Right cardiac atrium (tissue), 5 donors: Measurements from ENCODE around the gene C5AR1. TPM values are rescaled to one million over a fixed set of nuclear protein-coding genes. Genes with fewer than 3 reads are reported as not detected.
"Not testable (repeated sequence)": the region's sequence is repeated elsewhere in the genome, so short reads cannot be mapped to it uniquely, and the experiment has no call there.

ENCODE experiments used
- ATAC-seq, 2 donors: fragments of 200-7000 bp; cut with Tn5 transposase; one replicate each; pipeline versions ENCODE4 v1.8.0 to v1.9.1; 2020; ENCODE audit warnings: moderate library complexity in 2 of 2, mild to moderate bottlenecking in 1 of 2
- DNase-seq, 3 donors: peaks; one replicate each; pipeline ENCODE4 v3.0.0-alpha.2; 2020
- H3K27ac ChIP-seq: one replicate; pipeline ENCODE4 v1.5.1; 2013; ENCODE audit warnings: mild to moderate bottlenecking, low read length, control low read depth, moderate library complexity
- H3K27me3 ChIP-seq: one replicate; pipeline ENCODE4 v1.6.1; 2013; ENCODE audit not compliant: control insufficient read depth, insufficient read depth
- H3K4me1 ChIP-seq: one replicate; pipeline ENCODE4 v1.6.1; 2013; ENCODE audit warnings: low read length; ENCODE audit not compliant: control insufficient read depth, insufficient read depth
- H3K4me3 ChIP-seq: one replicate; pipeline ENCODE4 v1.5.1; 2013; ENCODE audit warnings: low read length, control low read depth
- H3K9me3 ChIP-seq: one replicate; pipeline ENCODE4 v1.6.1; 2013; ENCODE audit warnings: low read length; ENCODE audit not compliant: control insufficient read depth
- WGBS: extraction: QIAGEN DNeasy Blood & Tissue Kit; methylation state at CpG from one replicate; pipeline ENCODE4 v1.1.7; 2013; 5-methylcytosine and 5-hydroxymethylcytosine counted together
- intact Hi-C, 4 donors: fragments of 100-400 bp; cut with DNase I; formaldehyde crosslinking; loops; one replicate each; pipeline versions ENCODE4 v1.11.0 to v1.14.0; 2022 to 2023
- polyA plus RNA-seq: library from polyadenylated mRNA; stranded (reverse); fragments of 200-250 nt; gene quantifications from one replicate; pipeline ENCODE4 v1.2.3, GENCODE V29; 2013
- total RNA-seq, 4 donors: library from RNA; stranded (reverse); fragmentation: NEBNext Ultra II Directional; extraction: Animal tissue kit (Norgen Biotek cat#: 25700); gene quantifications; one replicate each; pipeline ENCODE4 v1.2.1, GENCODE V29; 2021
- donor health status: healthy with polysubstance abuse.
- donor health status: DM: no; HTN: yes; CAD: no.
- donor health status: DM: no; HTN: no; CAD: no.
- donor health status: DM: no; HTN: yes; CAD: no; lungs with severe emphysema.
- donor health status: DM: yes; HTN: yes; CAD: no.

C5AR1 gene
- total and polyA plus RNA-seq, 5 donors, result 2.3 to 11.7 (median 6.3) TPM

- DNase-seq (no peak), ATAC-seq (peak in 1 of 2 donors; percentile 30)
- Histone ChIP-seq H3K4me1 (no peaks in the 10 kb centered on the region), H3K27ac (no peak overlapping the region), H3K27me3 (no peaks in the 10 kb centered on the region), H3K9me3 (no peaks in the 10 kb centered on the region), H3K4me3 (no peak overlapping the region)
- intact Hi-C loops, result no loop called here
- 30% methylated on average over 9 of the region's 9 CpGs for WGBS
Measured at GRCh38 chr19:47284324-47284899, 25.2 kb upstream of the C5AR1 start.

GRCh38 chr19:47296036-47296435 lies 13.6 kb upstream of the C5AR1 start:
- Histone ChIP-seq H3K4me3 (no peak overlapping the region), H3K27me3 (no peaks in the 10 kb centered on the region), H3K4me1 (no peaks in the 10 kb centered on the region), H3K9me3 (no peaks in the 10 kb centered on the region), H3K27ac (no peak overlapping the region)
- DNase-seq (peak; percentile 42 to 72 (median 68)), ATAC-seq (peak; percentile 57 to 82)
- 26% methylated on average over 12 of the region's 12 CpGs for WGBS
- intact Hi-C loops, result loop anchor here (2.0 to 10.0 kb wide), 4 partner anchors 95 to 409 kb away; no protein-coding TSS in a partner anchor

- H3K9me3 ChIP-seq, intact Hi-C loops: not testable (repeated sequence)
- WGBS, result 90% methylated on average over 14 of the region's 14 CpGs
Measured at GRCh38 chr19:47300867-47301266, 8.8 kb upstream of the C5AR1 start.

DNA sequence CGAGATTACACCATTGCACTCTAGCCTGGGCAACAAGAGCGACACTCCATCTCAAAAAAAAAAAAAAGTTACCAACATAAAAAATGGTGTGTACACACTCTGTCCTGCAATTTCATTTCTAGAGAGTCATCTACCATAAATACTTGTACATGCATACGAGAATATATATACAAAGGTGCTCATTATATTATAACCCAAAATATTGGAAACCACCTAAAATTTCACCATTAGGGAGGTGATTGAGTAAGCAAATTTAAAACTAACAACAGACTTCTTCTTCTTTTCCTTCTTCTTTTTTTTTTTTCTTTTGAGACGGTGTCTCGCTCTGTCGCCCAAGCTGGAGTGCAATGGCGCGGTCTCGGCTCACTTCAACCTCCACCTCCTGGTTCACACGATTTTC lies 7.4 kb upstream of the C5AR1 start:
- H3K9me3 ChIP-seq, result no peaks in the 10 kb centered on the region
- 90% methylated on average over 10 of the region's 10 CpGs for WGBS
- ATAC-seq (no peak), DNase-seq (no peak)
- H3K27me3 ChIP-seq, result no peaks in the 10 kb centered on the region
- H3K4me1 ChIP-seq, result no peaks in the 10 kb centered on the region
- intact Hi-C loops, result no loop called here
- no peak overlapping the region for H3K27ac ChIP-seq
- H3K4me3 ChIP-seq, result no peak overlapping the region

More at GRCh38 chr19:47300867-47301266, 8.8 kb upstream of the C5AR1 start:
- H3K4me1 ChIP-seq, H3K27ac ChIP-seq, ATAC-seq, H3K27me3 ChIP-seq, H3K4me3 ChIP-seq, DNase-seq: not testable (repeated sequence)

DNA sequence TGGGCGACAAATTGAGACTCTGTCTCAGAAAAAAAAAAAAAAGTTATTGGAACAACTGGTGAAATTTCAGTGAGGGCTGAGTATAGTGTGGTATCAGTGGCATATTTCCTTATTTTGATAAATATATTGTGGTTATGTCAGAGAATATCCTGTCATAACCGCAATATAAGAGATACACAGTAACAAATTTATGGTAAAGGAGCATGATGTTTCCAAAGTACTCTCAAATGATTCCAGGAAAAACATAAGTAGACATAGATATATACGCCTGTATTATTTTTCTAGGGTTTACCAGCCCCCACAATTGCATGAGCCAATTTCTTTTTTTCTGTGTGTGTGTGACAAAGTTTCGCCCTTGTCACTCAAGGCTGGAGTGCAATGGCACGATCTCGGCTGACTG lies 5.7 kb upstream of the C5AR1 start:
- Histone ChIP-seq H3K9me3 (no peaks in the 10 kb centered on the region), H3K27me3 (no peaks in the 10 kb centered on the region), H3K4me3 (no peak overlapping the region), H3K27ac (no peak overlapping the region), H3K4me1 (no peaks in the 10 kb centered on the region)
- 65% methylated on average over 6 of the region's 6 CpGs for WGBS
- ATAC-seq (no peak), DNase-seq (no peak)
- intact Hi-C loops, result no loop called here

DNA sequence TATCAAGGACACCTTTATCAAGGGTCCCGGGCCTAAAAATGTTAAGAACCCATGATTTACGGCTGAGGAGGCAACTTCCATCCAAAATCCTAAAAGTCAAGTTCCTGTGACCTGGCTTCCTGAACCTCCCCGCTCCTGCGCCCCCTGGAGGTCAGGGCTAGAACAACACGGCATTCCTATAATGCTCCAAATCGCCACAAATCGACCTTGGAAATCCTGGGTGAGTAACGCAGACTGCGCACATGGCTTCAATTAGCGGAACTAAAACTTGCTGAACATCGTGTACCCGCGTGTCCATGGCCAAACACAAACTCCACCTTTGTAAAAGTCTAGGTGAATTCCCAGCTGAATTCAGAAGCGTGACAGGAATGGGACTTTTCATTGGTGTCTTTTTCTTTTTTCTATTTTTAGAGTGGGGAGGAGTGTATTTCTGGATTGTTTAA lies 4.3 kb upstream of the C5AR1 start:
- no peaks in the 10 kb centered on the region for H3K9me3 ChIP-seq
- H3K4me1 ChIP-seq, result no peaks in the 10 kb centered on the region
- no peaks in the 10 kb centered on the region for H3K27me3 ChIP-seq
- 9% methylated on average over 14 of the region's 14 CpGs for WGBS
- H3K4me3 ChIP-seq, result no peak overlapping the region
- ATAC-seq (peak; percentile 33 to 51), DNase-seq (peak; percentile 56 to 87 (median 86))
- intact Hi-C loops, result no loop called here
- H3K27ac ChIP-seq, result no peak overlapping the region

GRCh38 chr19:47306303-47306702 lies 3.4 kb upstream of the C5AR1 start:
- H3K27me3 ChIP-seq, result no peaks in the 10 kb centered on the region
- intact Hi-C loops, result no loop called here
- ATAC-seq (no peak), DNase-seq (no peak)
- no peak overlapping the region for H3K27ac ChIP-seq
- H3K9me3 ChIP-seq, result no peaks in the 10 kb centered on the region
- no peak overlapping the region for H3K4me3 ChIP-seq
- H3K4me1 ChIP-seq, result no peaks in the 10 kb centered on the region
- 89% methylated on average over 3 of the region's 3 CpGs for WGBS

GRCh38 chr19:47309038-47309437 lies 623 bp upstream of the C5AR1 start:
- Histone ChIP-seq H3K4me3 (no peak overlapping the region), H3K27ac (no peak overlapping the region), H3K27me3 (no peaks in the 10 kb centered on the region), H3K4me1 (no peaks in the 10 kb centered on the region), H3K9me3 (no peaks in the 10 kb centered on the region)
- DNase-seq (no peak), ATAC-seq (no peak)
- intact Hi-C loops, result no loop called here
- 56% methylated on average over 8 of the region's 8 CpGs for WGBS

DNA sequence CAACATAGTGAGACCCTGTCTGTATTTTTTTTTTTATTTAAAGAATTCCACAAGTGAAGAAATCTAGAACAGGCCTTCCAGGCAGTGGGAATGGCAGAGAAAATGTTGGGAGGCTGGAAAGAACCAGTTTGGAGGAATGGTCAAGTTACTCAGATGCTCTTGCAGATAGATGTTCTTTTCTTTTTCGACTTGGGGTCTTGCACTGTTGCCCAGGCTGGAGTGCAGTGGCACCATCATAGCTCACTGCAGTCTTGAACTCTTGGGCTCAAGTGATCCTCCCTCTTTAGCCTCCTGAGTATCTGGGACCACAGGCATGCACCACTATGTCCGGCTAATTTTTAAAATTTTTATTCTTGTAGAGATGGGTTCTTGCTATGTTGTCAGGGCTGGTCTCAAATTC lies 662 bp downstream of the C5AR1 start:
- DNase-seq, result no peak
- H3K4me3 ChIP-seq, result no peak overlapping the region
- no peaks in the 10 kb centered on the region for H3K9me3 ChIP-seq
- no peak overlapping the region for H3K27ac ChIP-seq
- intact Hi-C loops, result no loop called here
- ATAC-seq, result no peak
- WGBS, result 94% methylated on average over 2 of the region's 2 CpGs
- no peaks in the 10 kb centered on the region for H3K27me3 ChIP-seq
- no peaks in the 10 kb centered on the region for H3K4me1 ChIP-seq

- no peak overlapping the region for H3K27ac ChIP-seq
- peak in 1 of 2 donors; percentile 25 for ATAC-seq
- H3K4me1 ChIP-seq, result no peaks in the 10 kb centered on the region
- WGBS, result 17% methylated on average over 5 of the region's 5 CpGs
- H3K9me3 ChIP-seq, result no peaks in the 10 kb centered on the region
- DNase-seq, result peak; percentile 56 to 74 (median 72)
- no peak overlapping the region for H3K4me3 ChIP-seq
- H3K27me3 ChIP-seq, result no peaks in the 10 kb centered on the region
- intact Hi-C loops, result no loop called here
Measured at GRCh38 chr19:47310819-47311218, 1.2 kb downstream of the C5AR1 start.

GRCh38 chr19:47312366-47313006 lies 2.8 kb downstream of the C5AR1 start:
- 84% methylated on average over 5 of the region's 5 CpGs for WGBS
- H3K27ac ChIP-seq, result no peak overlapping the region
- no peak overlapping the region for H3K4me3 ChIP-seq
- H3K9me3 ChIP-seq, result no peaks in the 10 kb centered on the region
- no peak for DNase-seq
- intact Hi-C loops, result no loop called here
- no peak for ATAC-seq
- no peaks in the 10 kb centered on the region for H3K27me3 ChIP-seq
- no peaks in the 10 kb centered on the region for H3K4me1 ChIP-seq
